HFF-Myc (cell line): ENCODE measurements around the gene CA5A.

Experiments used
- DNase-seq: peaks from one replicate; pipeline ENCODE4 v3.0.0-alpha.2; 2011; ENCODE audit warnings: low read depth; ENCODE audit errors: extremely low read depth
- H3K4me3 ChIP-seq: replicated peaks from 2 replicates; pipeline ENCODE4 v1.5.1; 2011; ENCODE audit warnings: low read depth, mild to moderate bottlenecking, control low read depth, low read length
- CTCF ChIP-seq: IDR thresholded peaks from 2 replicates; pipeline ENCODE4 v1.5.1; 2012; ENCODE audit warnings: mild to moderate bottlenecking, low read depth, low read length, control low read depth; ENCODE audit errors: missing control alignments

Gene CA5A

GRCh38 chr16:87847785-87848675 is 88.3 kb downstream of the CA5A start:
- DNase-seq, result no peak

GRCh38 chr16:87847467-87847784 is 88.9 kb downstream of the CA5A start:
- no peak for DNase-seq
- no peak for TF ChIP-seq CTCF
- no peak overlapping the region for H3K4me3 ChIP-seq

More at GRCh38 chr16:87847785-87848675, 88.3 kb downstream of the CA5A start:
- no peak for TF ChIP-seq CTCF
- H3K4me3 ChIP-seq, result no peak overlapping the region

GRCh38 chr16:87846705-87847466 is 89.4 kb downstream of the CA5A start:
- H3K4me3 ChIP-seq, result no peak overlapping the region
- TF ChIP-seq CTCF, result no peak
- DNase-seq, result no peak

- no peak for DNase-seq
- no peak overlapping the region for H3K4me3 ChIP-seq
- no peak for TF ChIP-seq CTCF
Observed at GRCh38 chr16:87845807-87846619, 90.3 kb downstream of the CA5A start.

GRCh38 chr16:87845213-87845612 is 91.1 kb downstream of the CA5A start:
- H3K4me3 ChIP-seq, result no peak overlapping the region
- DNase-seq, result no peak
- no peak for TF ChIP-seq CTCF

GRCh38 chr16:87844809-87845208 is 91.5 kb downstream of the CA5A start:
- no peak overlapping the region for H3K4me3 ChIP-seq
- TF ChIP-seq CTCF, result no peak
- DNase-seq, result no peak
